Activated CD4-positive, alpha-beta T cell treated with anti-CD3 and anti-CD28 coated beads, Interleukin-2, amount 10 ng/mL, durations not matched to agents 24 days and 14 days (primary cell): ENCODE measurements around the gene RPL39. TPM values are rescaled to one million over a fixed set of nuclear protein-coding genes. Genes with fewer than 3 reads are reported as not detected.
"Not testable (repeated sequence)": the region's sequence is repeated elsewhere in the genome, so short reads cannot be mapped to it uniquely, and the experiment has no call there.

Experiments used
- DNase-seq: peaks from one replicate; pipeline ENCODE4 v3.0.0; 2022
- H3K27ac Mint-ChIP-seq: one replicate; pipeline ENCODE4 v1.8.0; 2022; ENCODE audit warnings: mild to moderate bottlenecking, mixed read lengths
- H3K27me3 Mint-ChIP-seq: one replicate; pipeline ENCODE4 v1.8.0; 2022; ENCODE audit warnings: mixed read lengths
- H3K36me3 Mint-ChIP-seq: one replicate; pipeline ENCODE4 v1.8.0; 2022; ENCODE audit warnings: low read depth, mild to moderate bottlenecking, mixed read lengths
- H3K4me1 Mint-ChIP-seq: one replicate; pipeline ENCODE4 v1.8.0; 2021; ENCODE audit warnings: mixed read lengths
- H3K4me3 Mint-ChIP-seq: one replicate; pipeline ENCODE4 v1.8.0; 2022; ENCODE audit warnings: mild to moderate bottlenecking, moderate library complexity, mixed read lengths
- H3K9me3 Mint-ChIP-seq: one replicate; pipeline ENCODE4 v1.8.0; 2021; ENCODE audit warnings: mixed read lengths
- intact Hi-C: fragments of 100-400 bp; cut with micrococcal nuclease; formaldehyde crosslinking; loops from one replicate; pipeline ENCODE4 v1.15.1; 2023
- total RNA-seq: library from RNA; stranded (reverse); gene quantifications from 2 replicates; pipeline ENCODE4 v1.2.3, GENCODE V29; 2022

RPL39 gene
- total RNA-seq, 1 donor from 2014 or later: 2,109 TPM

- H3K36me3 Mint-ChIP-seq: no peaks in the 10 kb centered on the region
- H3K9me3 Mint-ChIP-seq: no peaks in the 10 kb centered on the region
- intact Hi-C loops: loop anchor here (2.0 to 10.0 kb wide), 8 partner anchors 34 to 1411 kb away; partner anchors contain the start of genes NDUFA1, RNF113A, RPL39 and SEPTIN6
- peak within 1 kb of the TSS; percentile 99 for H3K27ac Mint-ChIP-seq
- DNase-seq: peak; percentile 77
- H3K27me3 Mint-ChIP-seq: no peaks in the 10 kb centered on the region
- H3K4me1 Mint-ChIP-seq: peaks cover 44% of the 10 kb centered on the region
- peak within 1 kb of the TSS; percentile 80 for H3K4me3 Mint-ChIP-seq
Observed at GRCh38 chrX:119757979-119758730, 33.3 kb downstream of the RPL39 start, which contains the start of gene SOWAHD. Gene SOWAHD, plus strand, starts transcription at chrX:119758588. Its CDS starts 80 bp downstream, at chrX:119758668.

GRCh38 chrX:119757646-119757978 is 33.8 kb downstream of the RPL39 start:
- H3K27me3 Mint-ChIP-seq: no peaks in the 10 kb centered on the region
- peaks cover 40% of the 10 kb centered on the region for H3K4me1 Mint-ChIP-seq
- DNase-seq: no peak
- H3K9me3 Mint-ChIP-seq: no peaks in the 10 kb centered on the region
- intact Hi-C loops: loop anchor here (2.0 to 10.0 kb wide), 8 partner anchors 35 to 1410 kb away; partner anchors contain the start of genes NDUFA1, RNF113A, RPL39 and SEPTIN6
- peak overlapping the region; percentile 80 for H3K4me3 Mint-ChIP-seq
- H3K36me3 Mint-ChIP-seq: no peaks in the 10 kb centered on the region
- peak overlapping the region; percentile 99 for H3K27ac Mint-ChIP-seq

GRCh38 chrX:119756926-119757635 is 34.3 kb downstream of the RPL39 start:
- Mint-ChIP-seq H3K27me3 (no peaks in the 10 kb centered on the region), H3K9me3 (no peaks in the 10 kb centered on the region), H3K27ac (peak overlapping the region; percentile 99), H3K4me3 (peak overlapping the region; percentile 80), H3K4me1 (peaks cover 39% of the 10 kb centered on the region), H3K36me3 (no peaks in the 10 kb centered on the region)
- DNase-seq: peak; percentile 70
- intact Hi-C loops: loop anchor here (2.0 to 10.0 kb wide), 8 partner anchors 35 to 1410 kb away; partner anchors contain the start of genes NDUFA1, RNF113A, RPL39 and SEPTIN6

GRCh38 chrX:119755981-119756533 is 35.4 kb downstream of the RPL39 start:
- DNase-seq: peak; percentile 91
- Mint-ChIP-seq H3K27ac (peak overlapping the region; percentile 99), H3K27me3 (no peaks in the 10 kb centered on the region), H3K9me3 (no peaks in the 10 kb centered on the region), H3K36me3 (no peaks in the 10 kb centered on the region), H3K4me1 (peaks cover 39% of the 10 kb centered on the region), H3K4me3 (peak overlapping the region; percentile 80)
- intact Hi-C loops: loop anchor here (2.0 to 10.0 kb wide), 8 partner anchors 36 to 1409 kb away; partner anchors contain the start of genes NDUFA1, RNF113A, RPL39 and SEPTIN6

GRCh38 chrX:119753639-119754257 is 37.7 kb downstream of the RPL39 start:
- Mint-ChIP-seq H3K9me3 (no peaks in the 10 kb centered on the region), H3K27ac (peak overlapping the region; percentile 99), H3K27me3 (no peaks in the 10 kb centered on the region), H3K36me3 (no peaks in the 10 kb centered on the region), H3K4me3 (no peak overlapping the region), H3K4me1 (peaks cover 37% of the 10 kb centered on the region)
- DNase-seq: peak; percentile 90
- intact Hi-C loops: loop anchor here (2.0 to 10.0 kb wide), 2 partner anchors 147 to 1219 kb away; partner anchors contain the start of gene NKRF

GRCh38 chrX:119753001-119753400 is 38.4 kb downstream of the RPL39 start:
- Mint-ChIP-seq H3K36me3 (no peaks in the 10 kb centered on the region), H3K27me3 (no peaks in the 10 kb centered on the region), H3K4me1 (peaks cover 37% of the 10 kb centered on the region), H3K4me3 (no peak overlapping the region), H3K9me3 (no peaks in the 10 kb centered on the region), H3K27ac (peak overlapping the region; percentile 99)
- intact Hi-C loops: loop anchor here (2.0 to 10.0 kb wide), 2 partner anchors 146 to 1218 kb away; partner anchors contain the start of gene NKRF
- no peak for DNase-seq

GRCh38 chrX:119750751-119751150 is 40.7 kb downstream of the RPL39 start:
- H3K36me3 Mint-ChIP-seq, DNase-seq, H3K27me3 Mint-ChIP-seq, H3K9me3 Mint-ChIP-seq, H3K27ac Mint-ChIP-seq, H3K4me3 Mint-ChIP-seq: not testable (repeated sequence)
- intact Hi-C loops: loop anchor here (10.0 kb wide), 1 partner anchor 1216 kb away; no protein-coding TSS in a partner anchor
- H3K4me1 Mint-ChIP-seq: peaks cover 16% of the 10 kb centered on the region

- intact Hi-C loops: loop anchor here (10.0 kb wide), 1 partner anchor 1215 kb away; no protein-coding TSS in a partner anchor
- not testable (repeated sequence) for H3K4me3 Mint-ChIP-seq, DNase-seq, H3K9me3 Mint-ChIP-seq, H3K27ac Mint-ChIP-seq, H3K36me3 Mint-ChIP-seq, H3K27me3 Mint-ChIP-seq
- peaks cover 11% of the 10 kb centered on the region for H3K4me1 Mint-ChIP-seq
Observed at GRCh38 chrX:119750131-119750530, 41.3 kb downstream of the RPL39 start.

GRCh38 chrX:119745283-119745848 is 46.1 kb downstream of the RPL39 start:
- Mint-ChIP-seq H3K27ac (no peak overlapping the region), H3K4me3 (no peak overlapping the region), H3K36me3 (no peaks in the 10 kb centered on the region), H3K9me3 (no peaks in the 10 kb centered on the region), H3K4me1 (no peaks in the 10 kb centered on the region), H3K27me3 (no peaks in the 10 kb centered on the region)
- DNase-seq: no peak
- intact Hi-C loops: no loop called here

- no peak for DNase-seq
- Mint-ChIP-seq H3K27me3 (peaks cover 2% of the 10 kb centered on the region), H3K9me3 (no peaks in the 10 kb centered on the region), H3K36me3 (no peaks in the 10 kb centered on the region), H3K4me1 (no peaks in the 10 kb centered on the region), H3K4me3 (no peak overlapping the region), H3K27ac (no peak overlapping the region)
- intact Hi-C loops: no loop called here
Observed at GRCh38 chrX:119738742-119739141, 52.7 kb downstream of the RPL39 start.
